HG03103 (cell line): ENCODE measurements around the gene HS1BP3.

Source experiments
- ATAC-seq: cut with Tn5 transposase; IDR thresholded peaks from one replicate; pipeline ENCODE4 v1.9.1; 2021; ENCODE audit warnings: low read depth; ENCODE audit not compliant: unreplicated experiment

HS1BP3 gene

DNA sequence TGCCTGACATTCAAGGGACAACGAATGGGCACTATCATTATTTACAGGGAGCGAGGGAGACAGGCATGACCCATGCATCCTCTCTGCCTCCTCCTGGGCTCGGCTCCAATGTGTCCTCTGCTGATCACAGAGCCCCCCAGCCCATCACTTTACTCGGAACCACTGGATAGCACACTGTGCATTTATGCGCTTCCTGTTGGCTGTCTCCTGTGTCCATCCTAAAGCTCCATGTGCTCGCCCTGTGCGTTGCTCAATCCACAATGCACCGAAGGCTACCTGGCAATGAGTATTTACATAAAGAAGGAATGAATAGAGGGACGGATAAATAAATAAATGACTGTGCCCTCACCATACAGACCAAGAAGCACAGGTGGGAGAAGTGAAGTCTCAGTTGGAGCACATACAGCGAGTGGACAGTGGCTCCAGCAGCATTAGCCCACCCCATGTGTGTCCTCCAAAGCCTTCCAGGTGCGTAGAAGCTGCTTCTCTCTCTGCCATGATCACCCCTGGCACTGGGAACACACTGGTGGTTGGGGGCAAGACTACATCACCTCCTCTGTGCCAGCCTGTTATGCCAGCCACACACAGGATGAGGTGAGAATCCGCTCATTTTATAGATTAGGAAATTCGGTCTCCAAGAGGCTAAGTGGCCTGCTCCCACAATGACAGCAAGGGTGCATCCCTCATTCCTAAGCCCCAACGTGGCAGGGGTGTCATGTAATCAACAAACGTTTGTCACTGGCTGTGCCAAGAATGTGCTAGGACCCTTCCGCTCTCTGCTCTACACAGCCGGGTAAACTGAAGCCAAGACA lies 13.7 kb upstream of the HS1BP3 start:
- no peak for ATAC-seq

DNA sequence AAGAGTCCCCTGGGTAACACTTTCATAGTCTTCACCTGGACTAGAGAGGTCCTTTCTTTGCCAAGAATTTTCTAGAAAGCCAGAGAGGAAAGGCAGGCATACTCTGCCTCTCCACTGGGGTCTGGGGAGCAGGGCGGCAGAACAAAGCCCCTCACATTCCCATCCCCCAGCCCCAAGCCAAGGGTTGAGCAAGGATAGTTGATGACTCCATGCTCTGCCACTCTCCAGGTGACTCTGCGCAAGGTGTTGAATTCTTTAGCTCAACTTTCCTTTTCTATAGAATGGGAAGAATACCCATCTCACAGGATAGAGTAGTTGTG lies 13.1 kb upstream of the HS1BP3 start:
- no peak for ATAC-seq

DNA sequence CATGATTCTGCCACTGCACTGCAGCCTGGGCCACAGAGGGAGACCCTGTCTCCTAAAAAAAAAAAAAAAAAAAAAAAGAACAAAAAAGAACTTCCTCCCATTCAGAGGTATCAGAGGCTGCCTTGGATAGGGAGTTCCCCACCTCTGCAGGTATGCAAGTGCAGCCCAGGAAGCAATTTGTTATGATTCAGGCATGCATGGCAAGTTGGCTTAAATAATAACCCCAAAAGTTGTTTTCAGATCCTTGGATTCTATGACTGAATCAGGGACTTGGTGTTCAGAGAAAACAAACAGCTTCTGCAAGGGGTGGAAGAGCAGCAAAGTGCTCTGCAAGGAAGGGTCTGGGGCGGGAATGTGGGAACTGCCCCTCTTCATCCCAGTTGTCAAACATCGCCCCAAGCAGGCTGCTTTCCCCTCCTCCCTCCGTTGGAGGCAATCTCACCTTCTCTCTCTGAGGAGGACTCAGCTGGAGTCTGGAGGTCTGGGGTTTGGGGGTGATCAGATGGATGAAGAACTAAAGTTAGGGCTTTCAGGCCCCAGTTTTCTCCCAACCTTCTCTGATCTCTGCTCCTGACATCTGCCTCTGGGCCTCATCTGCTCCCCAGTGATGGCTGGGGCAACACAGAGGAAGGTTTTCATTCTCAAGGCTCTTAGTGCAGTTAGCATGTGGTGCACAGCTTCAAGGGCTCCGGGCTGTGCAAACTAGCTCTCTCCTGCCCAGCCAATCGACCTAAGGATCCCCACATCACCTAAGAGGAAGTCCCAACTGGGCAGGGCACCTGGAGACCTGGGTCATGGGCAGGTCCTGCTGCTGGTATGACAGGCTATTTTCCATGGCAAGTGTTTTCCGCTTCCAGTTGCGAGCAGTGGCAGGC lies 12.5 kb upstream of the HS1BP3 start:
- ATAC-seq = no peak

DNA sequence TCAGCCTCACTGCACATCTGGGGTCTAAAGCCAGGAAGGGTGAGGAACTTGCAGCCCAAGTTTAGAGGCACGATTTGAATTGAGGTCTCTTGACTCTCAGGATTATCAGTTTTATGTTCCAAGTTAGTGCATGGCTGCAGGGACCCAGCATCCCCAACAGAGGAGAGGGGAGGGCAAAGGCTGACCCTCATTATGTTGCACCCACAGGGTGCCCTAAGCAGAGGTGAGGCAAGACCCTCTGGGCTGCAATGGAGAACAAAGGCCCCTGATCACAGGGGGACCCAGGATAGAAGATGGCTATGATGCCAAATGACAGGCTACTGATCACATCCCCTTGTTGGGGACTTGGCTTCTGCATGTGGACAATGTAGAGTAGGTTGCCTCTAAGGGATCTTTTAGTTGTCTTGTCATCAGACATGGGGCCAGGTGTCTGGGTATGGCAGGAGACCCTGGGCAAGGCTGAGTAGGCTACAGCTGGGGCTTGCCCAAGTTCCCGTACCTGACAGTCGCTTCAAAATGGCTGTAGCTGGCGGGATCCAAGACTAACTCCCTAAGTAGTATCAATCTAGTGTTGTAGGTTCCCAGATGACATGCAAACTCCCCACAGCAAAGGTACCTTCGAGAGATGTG lies 11.5 kb upstream of the HS1BP3 start:
- ATAC-seq = no peak

DNA sequence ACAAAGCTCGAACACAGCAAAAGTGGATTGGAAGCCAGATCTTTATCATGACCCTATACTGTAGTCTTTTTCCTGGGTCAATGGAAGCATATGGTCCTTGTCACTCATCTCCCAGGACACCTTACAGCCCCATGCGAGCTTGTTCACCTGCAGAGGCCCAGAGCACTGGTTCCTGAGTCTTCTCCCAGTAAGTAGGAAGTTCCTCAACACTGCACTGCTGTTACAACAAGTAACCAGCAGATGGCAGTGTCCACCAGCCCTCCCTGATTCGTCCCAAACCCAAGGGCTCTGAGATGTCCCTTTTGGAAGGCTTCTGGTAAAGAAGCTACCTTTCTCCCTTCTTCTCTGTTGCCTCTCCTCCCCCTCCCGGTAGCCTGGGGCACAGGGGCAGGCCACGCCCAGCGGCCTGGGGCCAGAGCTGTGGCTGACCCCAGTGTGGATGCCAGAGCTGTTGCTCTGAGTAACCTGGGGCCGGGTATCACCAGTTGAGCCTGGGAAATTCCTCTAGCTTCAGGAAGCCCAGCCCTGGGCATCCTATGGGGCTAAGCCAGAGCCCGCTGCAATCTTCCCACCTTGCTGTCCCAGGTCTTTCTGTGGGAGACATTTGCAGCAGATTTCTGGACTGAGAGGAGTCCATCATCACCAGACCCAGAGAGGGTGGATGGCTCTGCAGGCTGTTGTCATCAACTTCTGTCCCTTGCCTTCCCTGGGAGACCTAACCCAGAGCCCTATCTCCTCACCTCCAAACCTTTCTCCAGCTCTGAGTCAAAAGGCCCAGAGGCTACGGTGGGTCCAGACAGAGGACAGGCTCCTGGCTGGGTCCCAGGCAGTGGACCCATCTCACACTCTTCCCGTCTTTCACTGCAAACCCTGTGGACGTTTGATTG lies 10.8 kb upstream of the HS1BP3 start:
- ATAC-seq = peak; percentile 42

DNA sequence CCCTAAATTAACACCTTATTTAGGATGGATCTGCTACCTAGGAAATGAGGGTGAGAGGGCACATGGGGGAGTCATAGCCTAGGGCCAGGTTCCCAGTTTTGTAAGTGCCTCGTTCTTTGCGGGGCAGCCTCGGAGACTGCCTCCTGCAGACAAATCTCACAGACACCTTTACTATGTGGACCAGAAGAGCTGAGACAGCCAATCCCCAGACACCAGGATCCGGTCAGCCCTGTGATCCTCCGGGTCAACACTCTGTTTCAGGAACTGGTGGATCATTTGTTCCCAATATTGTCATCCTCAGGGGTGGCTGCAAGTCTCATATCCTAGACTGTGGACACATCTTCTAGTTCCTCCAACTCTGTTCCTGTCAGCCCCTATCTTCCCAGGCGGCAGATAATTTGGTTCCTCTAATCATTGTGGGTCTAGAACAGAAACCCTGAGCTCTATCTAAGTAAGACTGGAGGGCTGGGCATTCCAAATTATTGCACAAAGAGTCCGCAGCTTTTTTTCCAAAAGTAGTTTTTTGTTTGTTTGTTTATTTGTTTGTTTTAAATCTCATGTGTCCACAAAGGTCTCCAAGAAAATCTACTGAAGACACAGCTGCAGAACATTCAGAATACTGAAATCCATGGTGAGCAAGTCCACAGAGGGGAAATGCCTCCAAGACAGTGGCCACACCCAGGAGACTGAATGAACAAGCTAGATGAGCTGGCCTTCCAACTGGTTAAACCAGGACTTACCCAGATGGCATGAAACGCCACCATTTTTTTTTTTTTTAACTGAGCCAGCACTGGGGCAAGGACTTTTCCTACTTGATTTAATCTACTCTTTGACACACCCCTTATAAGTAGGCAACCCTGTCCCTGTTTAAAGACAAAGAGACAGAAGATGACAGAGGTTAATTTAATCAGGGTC lies 9.9 kb upstream of the HS1BP3 start:
- no peak for ATAC-seq

DNA sequence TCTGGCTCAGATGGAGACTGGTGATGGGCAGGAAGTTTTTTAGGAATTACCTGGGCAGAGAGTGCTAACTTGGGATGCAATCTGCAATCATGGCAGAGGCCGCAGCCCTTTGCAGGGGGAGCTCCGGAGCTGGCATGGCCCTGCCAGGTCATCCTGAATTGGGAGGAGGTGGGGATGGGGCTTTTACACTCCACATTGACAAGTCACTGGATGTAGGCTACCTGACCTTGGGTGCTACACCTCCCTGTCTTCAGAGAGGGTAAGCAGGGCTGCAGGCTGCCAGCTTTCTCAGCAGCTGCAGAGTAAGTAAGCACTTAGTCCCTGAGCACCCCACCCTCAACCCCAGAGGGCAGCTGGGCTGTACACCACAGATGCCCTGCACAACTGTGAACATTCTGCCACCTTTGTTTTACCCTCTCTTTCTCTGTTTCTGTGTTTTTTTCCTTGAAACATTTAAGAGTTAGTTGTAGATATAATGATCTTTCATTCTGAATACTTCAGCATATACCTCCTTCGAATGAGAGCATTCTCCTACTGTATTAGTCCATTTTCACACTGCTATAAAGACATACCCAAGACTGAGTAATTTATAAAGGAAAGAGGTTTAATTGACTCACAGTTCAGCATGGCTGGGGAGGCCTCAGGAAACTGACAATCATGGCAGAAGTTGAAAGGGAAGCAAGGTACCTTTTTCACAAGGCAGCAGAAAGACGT lies 6.8 kb upstream of the HS1BP3 start:
- no peak for ATAC-seq

DNA sequence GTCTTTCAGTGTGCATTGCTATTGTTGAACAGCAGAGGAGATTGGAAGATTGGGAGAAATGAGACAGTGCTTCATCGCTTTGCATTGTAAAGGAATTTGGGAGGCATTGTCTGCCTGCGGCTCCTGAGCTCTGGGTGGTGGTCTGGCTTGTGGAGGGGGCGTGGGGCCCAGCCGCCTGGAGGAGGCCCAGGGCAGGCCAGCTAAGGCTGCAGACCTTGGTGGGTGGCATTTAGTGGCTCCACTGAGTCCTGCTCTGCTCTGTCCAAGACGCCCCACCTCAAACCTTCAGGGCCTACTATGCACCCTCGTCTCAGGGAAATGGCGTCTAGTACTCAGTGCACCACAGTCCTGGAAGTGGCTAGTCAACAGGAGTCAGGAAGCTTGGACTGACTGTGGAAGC lies 5.7 kb upstream of the HS1BP3 start:
- ATAC-seq = no peak

DNA sequence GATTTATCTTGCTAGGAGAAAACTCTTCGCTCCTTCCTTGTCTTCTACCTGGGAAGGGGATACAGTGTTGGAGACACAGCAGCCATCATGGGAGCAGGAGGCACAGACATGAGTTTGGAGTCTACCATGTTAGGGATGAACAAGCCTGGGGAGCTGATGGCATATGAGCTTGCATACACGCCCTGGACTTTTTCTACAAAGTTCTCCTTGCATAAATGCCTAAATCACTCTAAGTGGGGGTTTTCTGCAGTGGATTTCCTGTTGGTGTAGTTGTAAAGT lies 3.6 kb upstream of the HS1BP3 start:
- ATAC-seq = no peak

DNA sequence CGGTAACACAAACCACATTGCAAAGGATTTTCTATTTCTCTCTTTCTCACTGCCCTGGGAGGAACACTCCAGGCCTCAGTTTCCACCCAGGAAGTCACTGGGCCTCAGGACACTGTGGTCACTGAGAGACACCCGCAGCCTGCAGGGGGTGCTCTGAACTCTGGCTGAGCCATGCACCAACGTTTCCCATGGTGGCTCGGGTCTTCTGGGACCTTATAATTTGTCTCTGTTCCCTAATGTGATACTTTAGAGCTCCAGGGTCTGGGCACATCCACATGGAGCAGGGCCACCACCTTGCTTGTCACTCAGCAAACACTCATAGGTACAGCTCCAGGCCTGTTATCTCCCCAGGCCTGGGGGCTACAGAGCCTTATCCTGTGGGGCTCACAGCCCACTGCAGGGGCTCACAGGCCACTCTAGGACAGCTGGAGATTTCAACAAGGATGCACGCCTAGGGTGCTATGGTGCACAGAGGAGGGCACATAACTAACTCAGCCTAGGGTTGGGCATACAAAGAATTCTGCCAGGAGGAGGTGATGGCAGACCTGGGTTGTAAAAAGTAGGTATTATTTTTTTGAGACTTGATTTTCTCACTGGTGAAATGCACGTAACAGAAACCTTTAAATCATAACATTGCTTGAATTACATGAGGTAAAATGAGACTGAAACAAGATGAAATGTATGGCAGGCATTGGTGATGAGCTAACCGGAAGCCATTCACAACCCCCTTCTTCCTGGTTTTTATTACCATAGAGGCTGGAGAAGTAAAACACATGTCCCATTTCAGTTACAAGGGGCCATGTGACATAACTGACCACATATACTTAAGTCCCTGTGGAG lies 3.0 kb upstream of the HS1BP3 start:
- ATAC-seq = no peak

DNA sequence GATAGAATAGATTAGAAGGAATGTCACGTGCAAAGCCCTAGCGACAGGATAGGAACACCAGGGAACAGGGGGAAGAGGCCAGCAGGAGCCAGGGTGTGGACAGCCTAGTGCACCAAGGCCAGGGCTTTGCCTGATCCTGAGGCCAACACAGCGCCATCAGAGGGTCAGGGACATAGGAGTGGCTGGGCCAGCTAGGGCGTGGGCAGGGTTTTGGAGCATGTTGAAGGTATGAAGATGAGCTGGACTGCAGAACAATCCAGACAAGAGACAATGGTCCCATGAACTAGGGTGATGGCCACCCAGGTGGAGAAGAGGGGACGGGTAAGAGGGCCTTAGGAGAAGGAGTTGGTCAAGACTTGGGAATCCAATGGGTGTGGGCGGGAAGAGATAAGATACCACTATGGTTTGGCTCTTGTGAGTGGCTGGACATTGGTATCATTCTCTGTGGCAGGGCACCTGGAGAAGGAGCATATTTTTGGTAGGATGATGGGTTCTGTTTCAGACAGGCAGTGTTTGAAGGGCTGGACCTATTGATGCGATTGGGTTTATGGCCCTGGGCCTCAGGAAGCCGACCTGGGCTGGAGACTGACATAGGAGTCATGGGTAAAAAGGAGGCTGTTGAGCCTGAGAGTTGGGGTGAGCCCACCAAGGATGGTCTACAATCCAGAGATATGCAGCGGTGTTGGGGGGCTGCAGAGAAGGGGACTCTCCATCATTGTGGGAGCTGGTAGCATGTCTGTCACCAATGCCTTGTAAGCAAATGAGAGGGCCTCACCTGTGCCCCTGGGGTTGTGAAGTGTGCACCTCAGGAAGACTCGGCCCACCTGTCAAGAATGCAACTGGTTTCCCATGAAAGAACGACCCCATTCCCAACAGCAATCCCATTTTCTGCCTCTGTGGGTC lies 2.0 kb upstream of the HS1BP3 start:
- no peak for ATAC-seq

DNA sequence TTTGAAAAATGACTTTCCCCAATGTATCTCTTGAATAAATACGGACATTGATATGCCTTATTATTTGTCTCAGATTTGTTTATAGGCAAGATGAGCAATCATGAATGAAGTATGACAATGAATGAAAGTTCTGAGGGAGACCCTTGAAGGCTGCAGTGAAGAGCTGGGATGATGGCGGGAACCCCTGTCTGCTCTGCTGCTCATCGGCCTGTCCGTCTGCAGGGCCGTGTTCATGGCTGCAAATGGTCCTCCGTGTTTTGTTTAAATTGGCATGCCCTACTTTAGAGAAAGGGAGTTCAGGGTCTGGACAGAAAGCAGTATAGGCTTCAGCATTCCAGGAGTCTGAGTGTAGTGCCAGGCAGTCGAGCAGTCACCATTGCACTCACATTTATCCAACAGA lies 1.2 kb upstream of the HS1BP3 start:
- ATAC-seq = no peak

DNA sequence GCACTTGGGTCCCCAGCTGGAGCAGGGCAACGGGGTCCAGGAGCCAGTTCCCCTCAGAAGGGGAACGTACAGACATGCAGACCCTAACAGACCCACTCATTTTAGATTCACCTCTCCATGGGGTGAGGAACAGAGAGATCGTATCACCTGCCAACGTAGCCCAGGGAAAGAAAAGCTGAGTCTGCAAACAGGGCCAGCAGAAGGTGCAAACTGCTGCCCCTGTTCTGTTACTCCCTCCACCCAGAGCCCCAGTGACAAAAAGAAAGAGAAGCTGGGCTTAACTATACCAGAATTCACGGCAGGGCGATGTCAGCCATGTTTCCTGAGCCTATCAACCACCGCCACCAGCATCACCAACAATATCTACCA lies 817 bp upstream of the HS1BP3 start:
- no peak for ATAC-seq

DNA sequence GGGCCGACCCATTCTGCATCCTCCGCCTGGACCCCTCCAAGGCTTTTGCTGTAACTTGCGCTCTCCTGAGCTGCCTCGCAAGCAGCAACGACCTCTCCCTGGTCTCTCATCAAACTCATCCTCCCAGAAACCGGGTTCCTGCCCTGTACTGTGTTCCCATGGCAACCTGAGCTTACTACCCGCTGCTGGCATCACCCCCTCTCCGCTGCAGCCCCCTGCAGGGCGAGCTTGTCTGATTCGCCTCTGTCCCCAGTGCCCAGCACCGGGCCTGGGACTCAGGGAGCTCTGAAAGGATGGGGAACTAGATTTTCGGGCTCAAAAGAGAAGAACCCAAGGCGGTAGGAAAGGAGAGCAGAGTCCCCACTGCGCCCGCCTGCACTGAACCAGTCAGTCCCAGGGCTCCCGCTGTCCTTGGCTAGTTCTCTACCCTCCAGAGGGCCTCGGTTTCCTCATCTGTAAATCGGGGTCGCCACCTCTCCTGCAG lies 463 bp downstream of the HS1BP3 start:
- peak; percentile 12 for ATAC-seq

DNA sequence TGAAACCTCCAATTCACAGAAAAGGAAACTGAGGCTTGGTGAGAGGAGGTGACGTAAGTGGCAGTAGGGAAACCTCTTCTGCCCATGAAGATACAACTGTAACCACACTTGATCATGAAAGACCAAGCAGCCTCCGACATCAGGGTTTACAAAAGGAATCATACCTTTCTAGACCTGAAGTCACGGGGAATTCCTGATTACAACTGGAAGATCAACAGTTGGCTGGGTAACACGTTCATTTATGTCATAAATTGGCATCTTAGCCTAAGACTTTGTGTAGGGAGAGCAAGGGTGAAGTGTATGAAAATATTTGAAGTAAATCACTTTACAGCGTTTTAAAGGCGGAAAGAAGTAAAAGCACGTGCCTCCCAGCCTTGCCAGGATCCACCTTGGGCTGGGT lies 922 bp downstream of the HS1BP3 start:
- no peak for ATAC-seq

DNA sequence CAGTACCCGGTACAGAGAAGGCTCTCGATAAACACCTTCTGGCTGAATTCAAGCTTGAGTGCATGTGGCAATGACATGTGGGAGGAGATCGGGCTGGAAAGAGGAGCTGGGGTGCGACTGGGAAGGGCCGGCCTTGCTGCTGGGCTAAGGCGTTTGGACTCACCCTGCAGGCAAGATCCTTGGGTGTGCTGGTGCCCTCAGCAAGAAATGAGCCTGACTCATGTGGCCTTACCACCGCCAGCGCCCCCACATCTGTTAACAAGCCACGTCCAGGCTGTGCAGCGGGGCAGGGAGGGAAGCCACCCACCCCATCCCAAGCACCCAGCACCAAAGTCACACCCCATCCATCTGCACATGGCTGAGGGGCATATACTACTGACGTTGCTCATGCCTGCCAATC lies 1.3 kb downstream of the HS1BP3 start:
- ATAC-seq = no peak

DNA sequence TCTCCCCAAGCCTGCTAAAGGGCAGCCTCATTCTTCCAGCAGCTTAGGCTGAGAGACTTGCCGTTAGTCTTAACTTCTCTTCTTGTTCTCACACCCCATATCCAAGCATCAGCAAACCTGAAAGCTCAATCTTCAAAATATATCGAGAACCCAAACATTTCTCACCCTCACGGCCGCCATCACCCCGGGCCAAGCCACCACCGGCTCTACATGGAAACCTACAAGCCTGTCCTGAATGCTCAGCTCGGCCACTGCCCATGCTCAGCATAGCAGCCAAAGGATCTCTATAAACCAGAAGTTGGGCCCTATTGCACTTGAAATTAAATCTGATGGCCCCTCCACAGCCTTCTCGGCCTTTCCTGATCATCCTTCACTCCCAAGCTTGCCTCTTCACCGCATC lies 2.1 kb downstream of the HS1BP3 start:
- no peak for ATAC-seq
